ENCODE results near the gene MYO10. TPM values are rescaled to one million over a fixed set of nuclear protein-coding genes. Genes with fewer than 3 reads are reported as not detected.

MYO10 gene
- total RNA-seq, 1 experiment from 2014 or later = 89.8 TPM

DNA sequence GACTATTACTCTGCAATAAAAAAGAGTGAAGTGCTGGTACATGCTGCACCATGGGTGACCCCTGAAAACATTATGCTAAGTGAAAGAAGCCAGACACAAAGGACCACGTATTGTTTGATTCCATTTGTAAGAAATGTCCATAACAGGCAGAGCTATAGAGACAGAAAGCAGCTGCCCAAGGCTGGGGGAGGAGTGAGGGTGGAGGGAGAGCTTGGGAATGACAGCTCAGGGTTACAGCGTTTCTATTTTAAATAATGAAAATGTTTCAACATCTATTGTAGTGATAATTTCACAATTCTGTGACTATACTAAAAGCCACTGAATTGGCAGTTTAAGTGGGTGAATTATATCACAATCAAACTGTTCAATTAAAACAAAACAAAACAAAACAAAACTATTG lies 81.7 kb downstream of the MYO10 start (continued):
- TF ChIP-seq, protein P1, sequence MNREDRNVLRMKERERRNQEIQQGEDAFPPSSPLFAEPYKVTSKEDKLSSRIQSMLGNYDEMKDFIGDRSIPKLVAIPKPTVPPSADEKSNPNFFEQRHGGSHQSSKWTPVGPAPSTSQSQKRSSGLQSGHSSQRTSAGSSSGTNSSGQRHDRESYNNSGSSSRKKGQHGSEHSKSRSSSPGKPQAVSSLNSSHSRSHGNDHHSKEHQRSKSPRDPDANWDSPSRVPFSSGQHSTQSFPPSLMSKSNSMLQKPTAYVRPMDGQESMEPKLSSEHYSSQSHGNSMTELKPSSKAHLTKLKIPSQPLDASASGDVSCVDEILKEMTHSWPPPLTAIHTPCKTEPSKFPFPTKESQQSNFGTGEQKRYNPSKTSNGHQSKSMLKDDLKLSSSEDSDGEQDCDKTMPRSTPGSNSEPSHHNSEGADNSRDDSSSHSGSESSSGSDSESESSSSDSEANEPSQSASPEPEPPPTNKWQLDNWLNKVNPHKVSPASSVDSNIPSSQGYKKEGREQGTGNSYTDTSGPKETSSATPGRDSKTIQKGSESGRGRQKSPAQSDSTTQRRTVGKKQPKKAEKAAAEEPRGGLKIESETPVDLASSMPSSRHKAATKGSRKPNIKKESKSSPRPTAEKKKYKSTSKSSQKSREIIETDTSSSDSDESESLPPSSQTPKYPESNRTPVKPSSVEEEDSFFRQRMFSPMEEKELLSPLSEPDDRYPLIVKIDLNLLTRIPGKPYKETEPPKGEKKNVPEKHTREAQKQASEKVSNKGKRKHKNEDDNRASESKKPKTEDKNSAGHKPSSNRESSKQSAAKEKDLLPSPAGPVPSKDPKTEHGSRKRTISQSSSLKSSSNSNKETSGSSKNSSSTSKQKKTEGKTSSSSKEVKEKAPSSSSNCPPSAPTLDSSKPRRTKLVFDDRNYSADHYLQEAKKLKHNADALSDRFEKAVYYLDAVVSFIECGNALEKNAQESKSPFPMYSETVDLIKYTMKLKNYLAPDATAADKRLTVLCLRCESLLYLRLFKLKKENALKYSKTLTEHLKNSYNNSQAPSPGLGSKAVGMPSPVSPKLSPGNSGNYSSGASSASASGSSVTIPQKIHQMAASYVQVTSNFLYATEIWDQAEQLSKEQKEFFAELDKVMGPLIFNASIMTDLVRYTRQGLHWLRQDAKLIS (CRISPR knock-in tag; IDR thresholded peaks at IDR 0.05; ENCODE audit: borderline replicate concordance) = no peak
- TF ChIP-seq CBFB (CRISPR knock-in tag; IDR thresholded peaks at IDR 0.05; ENCODE audit: low read depth) (no peak), CREB1 (CRISPR knock-in tag; IDR thresholded peaks at IDR 0.05) (no peak)

DNA sequence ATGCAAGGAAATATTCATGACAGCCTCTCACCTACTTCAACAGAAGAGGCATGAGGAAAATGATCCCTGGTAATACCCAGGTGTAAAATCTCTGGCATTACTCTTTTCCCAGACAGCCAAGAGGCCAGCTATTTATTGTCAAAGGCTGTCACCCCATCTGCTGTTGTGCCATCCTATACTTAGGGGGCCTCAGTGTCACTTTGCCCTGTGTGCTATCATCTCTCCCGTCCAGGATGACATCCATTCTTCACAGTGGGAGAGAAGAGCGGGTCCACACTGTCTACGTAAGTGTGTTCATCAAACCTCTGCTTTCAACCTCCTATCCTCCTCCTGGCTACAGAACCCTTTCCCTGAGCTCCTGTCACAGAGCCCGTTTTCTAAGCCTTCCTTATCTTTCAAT lies 82.6 kb downstream of the MYO10 start:
- no peak for ATAC-seq
- Mint-ChIP-seq H3K4me3 (no peak overlapping the region), H3K36me3 (no peaks in the 10 kb centered on the region), H3K4me1 (peaks cover 54% of the 10 kb centered on the region), H3K27me3 (ENCODE audit: low read depth) (no peaks in the 10 kb centered on the region), H3K27ac (no peak overlapping the region), H3K9me3 (no peaks in the 10 kb centered on the region)
- TF ChIP-seq ZNF121 (CRISPR knock-in tag; IDR thresholded peaks at IDR 0.05) (no peak), ELF4 (CRISPR knock-in tag; IDR thresholded peaks at IDR 0.05; ENCODE audit: low read depth) (no peak), ZNF232 (CRISPR knock-in tag; IDR thresholded peaks at IDR 0.05) (no peak), GTF2I (CRISPR knock-in tag; conservative IDR thresholded peaks at IDR 0.05) (no peak), FOXK1 (CRISPR knock-in tag; IDR thresholded peaks at IDR 0.05) (no peak), IRF2 (CRISPR knock-in tag; IDR thresholded peaks at IDR 0.05; ENCODE audit: borderline replicate concordance, low read depth) (no peak), ZNF138 (CRISPR knock-in tag; conservative IDR thresholded peaks at IDR 0.05) (no peak)
- TF ChIP-seq, protein P2, sequence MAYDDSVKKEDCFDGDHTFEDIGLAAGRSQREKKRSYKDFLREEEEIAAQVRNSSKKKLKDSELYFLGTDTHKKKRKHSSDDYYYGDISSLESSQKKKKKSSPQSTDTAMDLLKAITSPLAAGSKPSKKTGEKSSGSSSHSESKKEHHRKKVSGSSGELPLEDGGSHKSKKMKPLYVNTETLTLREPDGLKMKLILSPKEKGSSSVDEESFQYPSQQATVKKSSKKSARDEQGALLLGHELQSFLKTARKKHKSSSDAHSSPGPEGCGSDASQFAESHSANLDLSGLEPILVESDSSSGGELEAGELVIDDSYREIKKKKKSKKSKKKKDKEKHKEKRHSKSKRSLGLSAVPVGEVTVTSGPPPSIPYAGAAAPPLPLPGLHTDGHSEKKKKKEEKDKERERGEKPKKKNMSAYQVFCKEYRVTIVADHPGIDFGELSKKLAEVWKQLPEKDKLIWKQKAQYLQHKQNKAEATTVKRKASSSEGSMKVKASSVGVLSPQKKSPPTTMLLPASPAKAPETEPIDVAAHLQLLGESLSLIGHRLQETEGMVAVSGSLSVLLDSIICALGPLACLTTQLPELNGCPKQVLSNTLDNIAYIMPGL (CRISPR knock-in tag; IDR thresholded peaks at IDR 0.05) = no peak
- TF ChIP-seq, protein P3, sequence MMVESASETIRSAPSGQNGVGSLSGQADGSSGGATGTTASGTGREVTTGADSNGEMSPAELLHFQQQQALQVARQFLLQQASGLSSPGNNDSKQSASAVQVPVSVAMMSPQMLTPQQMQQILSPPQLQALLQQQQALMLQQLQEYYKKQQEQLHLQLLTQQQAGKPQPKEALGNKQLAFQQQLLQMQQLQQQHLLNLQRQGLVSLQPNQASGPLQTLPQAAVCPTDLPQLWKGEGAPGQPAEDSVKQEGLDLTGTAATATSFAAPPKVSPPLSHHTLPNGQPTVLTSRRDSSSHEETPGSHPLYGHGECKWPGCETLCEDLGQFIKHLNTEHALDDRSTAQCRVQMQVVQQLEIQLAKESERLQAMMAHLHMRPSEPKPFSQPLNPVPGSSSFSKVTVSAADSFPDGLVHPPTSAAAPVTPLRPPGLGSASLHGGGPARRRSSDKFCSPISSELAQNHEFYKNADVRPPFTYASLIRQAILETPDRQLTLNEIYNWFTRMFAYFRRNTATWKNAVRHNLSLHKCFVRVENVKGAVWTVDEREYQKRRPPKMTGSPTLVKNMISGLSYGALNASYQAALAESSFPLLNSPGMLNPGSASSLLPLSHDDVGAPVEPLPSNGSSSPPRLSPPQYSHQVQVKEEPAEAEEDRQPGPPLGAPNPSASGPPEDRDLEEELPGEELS (CRISPR knock-in tag; IDR thresholded peaks at IDR 0.05) = no peak
- TF ChIP-seq, protein P4, sequence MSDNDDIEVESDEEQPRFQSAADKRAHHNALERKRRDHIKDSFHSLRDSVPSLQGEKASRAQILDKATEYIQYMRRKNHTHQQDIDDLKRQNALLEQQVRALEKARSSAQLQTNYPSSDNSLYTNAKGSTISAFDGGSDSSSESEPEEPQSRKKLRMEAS (CRISPR knock-in tag; IDR thresholded peaks at IDR 0.05) = no peak
- TF ChIP-seq, protein P5, sequence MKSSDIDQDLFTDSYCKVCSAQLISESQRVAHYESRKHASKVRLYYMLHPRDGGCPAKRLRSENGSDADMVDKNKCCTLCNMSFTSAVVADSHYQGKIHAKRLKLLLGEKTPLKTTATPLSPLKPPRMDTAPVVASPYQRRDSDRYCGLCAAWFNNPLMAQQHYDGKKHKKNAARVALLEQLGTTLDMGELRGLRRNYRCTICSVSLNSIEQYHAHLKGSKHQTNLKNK (CRISPR knock-in tag; IDR thresholded peaks at IDR 0.05) = no peak
- TF ChIP-seq, protein P6, sequence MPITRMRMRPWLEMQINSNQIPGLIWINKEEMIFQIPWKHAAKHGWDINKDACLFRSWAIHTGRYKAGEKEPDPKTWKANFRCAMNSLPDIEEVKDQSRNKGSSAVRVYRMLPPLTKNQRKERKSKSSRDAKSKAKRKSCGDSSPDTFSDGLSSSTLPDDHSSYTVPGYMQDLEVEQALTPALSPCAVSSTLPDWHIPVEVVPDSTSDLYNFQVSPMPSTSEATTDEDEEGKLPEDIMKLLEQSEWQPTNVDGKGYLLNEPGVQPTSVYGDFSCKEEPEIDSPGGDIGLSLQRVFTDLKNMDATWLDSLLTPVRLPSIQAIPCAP (CRISPR knock-in tag; IDR thresholded peaks at IDR 0.05) = no peak
- DNase-seq (ENCODE audit: low spot score) = no peak
- CTCF ChIA-PET = no interaction called here
- POLR2A ChIA-PET = no interaction called here
